RWPE2 (cell line): ENCODE measurements around the gene OSBPL2.
A peak's percentile ranks its signal among the peaks of the same experiment; 100 is the strongest.

ENCODE experiments used
- ATAC-seq: fragments of 200-7000 bp; cut with Tn5 transposase; 3 replicates; pipeline ENCODE4 v1.9.1; 2021; ENCODE audit warnings: low read depth
- DNase-seq: peaks from one replicate; pipeline ENCODE4 v3.0.0-alpha.2; 2020; ENCODE audit warnings: low spot score
- H3K27ac ChIP-seq: fragments of 450-650 bp; 2 replicates; pipeline ENCODE4 v1.5.1; 2017; ENCODE audit warnings: mild to moderate bottlenecking; ENCODE audit not compliant: poor library complexity, severe bottlenecking
- H3K27me3 ChIP-seq: fragments of 250-450 bp; sonication (Bioruptor Pico); 2 replicates; pipeline ENCODE4 v1.5.1; 2021; ENCODE audit warnings: mild to moderate bottlenecking, moderate library complexity; ENCODE audit not compliant: insufficient read depth, poor library complexity, severe bottlenecking
- H3K36me3 ChIP-seq: fragments of 250-450 bp; sonication (Bioruptor Pico); 2 replicates; pipeline ENCODE4 v1.5.1; 2020; ENCODE audit warnings: low read depth, mild to moderate bottlenecking, moderate library complexity
- H3K4me1 ChIP-seq: fragments of 250-450 bp; sonication (Bioruptor Pico); 2 replicates; pipeline ENCODE4 v1.5.1; 2021; ENCODE audit warnings: mild to moderate bottlenecking, moderate library complexity; ENCODE audit not compliant: insufficient read depth, poor library complexity, severe bottlenecking
- H3K4me3 ChIP-seq: fragments of 250-450 bp; sonication (Bioruptor Pico); 2 replicates; pipeline ENCODE4 v1.5.1; 2021; ENCODE audit warnings: mild to moderate bottlenecking, moderate library complexity; ENCODE audit not compliant: severe bottlenecking
- H3K9me3 ChIP-seq: fragments of 250-450 bp; sonication (Bioruptor Pico); 2 replicates; pipeline ENCODE4 v1.5.1; 2021; ENCODE audit warnings: mild to moderate bottlenecking, moderate library complexity; ENCODE audit not compliant: severe bottlenecking
- TF ChIP-seq, protein P1 (sequence below): fragments of 450-650 bp; IDR thresholded peaks from one replicate; pipeline ENCODE4 v1.5.1; 2017; ENCODE audit warnings: mild to moderate bottlenecking, moderate library complexity; ENCODE audit not compliant: poor library complexity, severe bottlenecking

OSBPL2 gene

GRCh38 chr20:62306414-62307187 lies 68.3 kb downstream of the OSBPL2 start:
- DNase-seq (peak; percentile 90), ATAC-seq (0 out of 3 replicates have a peak, but pooled peaks have one; percentile 0)
- TF ChIP-seq, protein P1, sequence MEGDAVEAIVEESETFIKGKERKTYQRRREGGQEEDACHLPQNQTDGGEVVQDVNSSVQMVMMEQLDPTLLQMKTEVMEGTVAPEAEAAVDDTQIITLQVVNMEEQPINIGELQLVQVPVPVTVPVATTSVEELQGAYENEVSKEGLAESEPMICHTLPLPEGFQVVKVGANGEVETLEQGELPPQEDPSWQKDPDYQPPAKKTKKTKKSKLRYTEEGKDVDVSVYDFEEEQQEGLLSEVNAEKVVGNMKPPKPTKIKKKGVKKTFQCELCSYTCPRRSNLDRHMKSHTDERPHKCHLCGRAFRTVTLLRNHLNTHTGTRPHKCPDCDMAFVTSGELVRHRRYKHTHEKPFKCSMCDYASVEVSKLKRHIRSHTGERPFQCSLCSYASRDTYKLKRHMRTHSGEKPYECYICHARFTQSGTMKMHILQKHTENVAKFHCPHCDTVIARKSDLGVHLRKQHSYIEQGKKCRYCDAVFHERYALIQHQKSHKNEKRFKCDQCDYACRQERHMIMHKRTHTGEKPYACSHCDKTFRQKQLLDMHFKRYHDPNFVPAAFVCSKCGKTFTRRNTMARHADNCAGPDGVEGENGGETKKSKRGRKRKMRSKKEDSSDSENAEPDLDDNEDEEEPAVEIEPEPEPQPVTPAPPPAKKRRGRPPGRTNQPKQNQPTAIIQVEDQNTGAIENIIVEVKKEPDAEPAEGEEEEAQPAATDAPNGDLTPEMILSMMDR, result no peak
- Histone ChIP-seq H3K4me1 (peaks cover 28% of the 10 kb centered on the region), H3K4me3 (no peak overlapping the region), H3K27me3 (no peaks in the 10 kb centered on the region), H3K36me3 (peaks cover 79% of the 10 kb centered on the region), H3K27ac (peak overlapping the region; percentile 80), H3K9me3 (no peaks in the 10 kb centered on the region)

DNA sequence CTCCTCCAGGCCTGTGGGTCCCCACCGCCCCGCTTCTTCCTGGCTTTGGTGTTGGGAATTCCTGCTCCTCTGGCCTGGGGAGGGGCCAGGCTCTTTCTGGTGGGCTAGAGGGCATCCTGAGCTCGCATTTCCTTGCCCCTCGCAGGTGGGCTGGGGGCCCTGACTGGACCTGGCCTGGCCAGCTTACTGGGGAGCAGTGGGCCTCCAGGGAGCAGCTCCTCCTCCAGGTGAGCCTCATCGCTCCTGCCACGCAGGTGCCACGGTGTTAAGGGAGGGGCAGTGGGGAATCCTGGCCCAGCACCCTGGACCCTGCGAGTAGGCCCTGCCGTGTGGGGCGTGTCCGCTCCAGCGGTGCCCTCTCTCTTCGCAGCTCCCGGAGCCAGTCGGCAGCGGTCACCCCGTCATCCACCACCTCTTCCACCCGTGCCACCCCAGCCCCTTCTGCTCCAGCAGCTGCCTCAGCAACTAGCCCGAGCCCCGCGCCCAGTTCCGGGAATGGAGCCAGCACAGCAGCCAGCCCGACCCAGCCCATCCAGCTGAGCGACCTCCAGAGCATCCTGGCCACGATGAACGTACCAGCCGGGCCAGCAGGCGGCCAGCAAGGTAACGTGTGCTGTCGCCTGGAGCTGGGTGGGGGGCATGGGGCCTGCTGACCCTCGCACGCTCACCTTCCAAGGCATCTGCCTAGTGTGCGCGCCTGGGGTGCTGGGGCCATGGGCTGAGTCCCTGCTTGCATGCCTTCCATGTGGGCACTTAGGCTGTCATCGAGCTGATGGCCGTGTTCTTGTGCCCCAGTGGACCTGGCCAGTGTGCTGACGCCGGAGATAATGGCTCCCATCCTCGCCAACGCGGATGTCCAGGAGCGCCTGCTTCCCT lies 69.1 kb downstream of the OSBPL2 start:
- Histone ChIP-seq H3K4me1 (peaks cover 28% of the 10 kb centered on the region), H3K27ac (peak overlapping the region; percentile 80), H3K9me3 (no peaks in the 10 kb centered on the region), H3K27me3 (no peaks in the 10 kb centered on the region), H3K36me3 (peaks cover 87% of the 10 kb centered on the region), H3K4me3 (no peak overlapping the region)
- DNase-seq (peak; percentile 88), ATAC-seq (no peak)
- TF ChIP-seq, protein P1, result no peak

DNA sequence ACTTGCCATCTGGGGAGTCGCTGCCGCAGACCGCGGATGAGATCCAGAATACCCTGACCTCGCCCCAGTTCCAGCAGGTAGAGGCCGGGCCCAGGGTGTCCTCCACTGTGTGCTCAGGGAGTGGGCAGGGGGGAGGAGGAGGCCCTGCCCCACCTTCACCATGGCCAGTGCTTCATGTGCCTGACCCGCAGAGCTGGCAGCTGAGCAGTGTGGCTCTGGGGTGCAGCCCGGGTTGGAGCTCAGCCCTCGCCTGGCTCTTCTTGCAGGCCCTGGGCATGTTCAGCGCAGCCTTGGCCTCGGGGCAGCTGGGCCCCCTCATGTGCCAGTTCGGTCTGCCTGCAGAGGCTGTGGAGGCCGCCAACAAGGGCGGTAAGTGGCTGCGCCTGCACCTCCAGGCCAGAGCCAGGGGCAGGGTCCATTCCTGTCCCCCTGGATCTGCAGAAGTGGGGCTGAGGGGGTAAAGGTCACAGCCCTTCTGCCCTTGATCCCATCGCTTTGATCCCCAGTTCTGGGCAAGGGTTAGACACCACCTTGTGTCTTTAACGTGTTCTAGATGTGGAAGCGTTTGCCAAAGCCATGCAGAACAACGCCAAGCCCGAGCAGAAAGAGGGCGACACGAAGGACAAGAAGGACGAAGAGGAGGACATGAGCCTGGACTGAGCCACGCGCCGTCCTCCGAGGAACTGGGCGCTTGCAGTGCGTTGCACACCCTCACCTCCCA lies 69.9 kb downstream of the OSBPL2 start:
- Histone ChIP-seq H3K4me1 (peaks cover 28% of the 10 kb centered on the region), H3K36me3 (peaks cover 95% of the 10 kb centered on the region), H3K4me3 (no peak overlapping the region), H3K27ac (peak overlapping the region; percentile 80), H3K9me3 (no peaks in the 10 kb centered on the region), H3K27me3 (no peaks in the 10 kb centered on the region)
- ATAC-seq (no peak), DNase-seq (peak; percentile 90)
- TF ChIP-seq, protein P1, result no peak

GRCh38 chr20:62309198-62309944 lies 71.0 kb downstream of the OSBPL2 start:
- H3K36me3 ChIP-seq, result peaks cover 93% of the 10 kb centered on the region

More at GRCh38 chr20:62309198-62309944, 71.0 kb downstream of the OSBPL2 start:
- Histone ChIP-seq H3K4me1 (peaks cover 28% of the 10 kb centered on the region), H3K27me3 (no peaks in the 10 kb centered on the region), H3K4me3 (no peak overlapping the region), H3K27ac (peak overlapping the region; percentile 80), H3K9me3 (no peaks in the 10 kb centered on the region)
- DNase-seq (peak; percentile 90), ATAC-seq (no peak)
- TF ChIP-seq, protein P1, result no peak
